ENCODE data around the gene ST7L.
"Not testable (repeated sequence)": the region's sequence is repeated elsewhere in the genome, so short reads cannot be mapped to it uniquely, and the experiment has no call there.

Gene ST7L

DNA sequence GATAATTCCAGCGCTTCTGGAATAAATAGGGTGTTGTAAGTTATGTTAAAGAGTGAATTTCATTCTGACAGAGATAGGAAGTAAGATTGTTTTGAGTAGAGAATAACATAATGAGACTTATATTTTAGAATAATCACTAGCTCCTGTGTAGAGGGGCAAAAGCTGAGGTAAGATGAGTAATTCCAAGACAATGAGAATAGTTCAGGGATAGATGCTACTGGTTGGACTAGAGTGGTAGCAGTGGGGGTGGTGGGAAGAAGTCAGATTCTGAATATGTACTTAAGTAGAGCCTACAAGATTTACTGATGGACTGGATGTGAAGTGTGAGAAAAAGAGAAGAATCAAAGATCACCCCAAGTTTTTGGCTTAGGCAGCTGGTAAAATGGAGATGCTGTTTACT, 32.3 kb upstream of the ST7L start:
- H3K79me2 ChIP-seq (ENCODE audit: control insufficient read depth, low read length), result peaks cover 60% of the 10 kb centered on the region
- H3K9me3 ChIP-seq (ENCODE audit: control insufficient read depth, insufficient read depth, low read length), result no peaks in the 10 kb centered on the region
- no peaks in the 10 kb centered on the region for H3K9me2 ChIP-seq (replicated peaks; ENCODE audit: control insufficient read depth, low read length)
- no peaks in the 10 kb centered on the region; the same call in 1 of the 2 replicates for H4K20me1 ChIP-seq (ENCODE audit: control insufficient read depth, insufficient read depth, low read depth, low read length)
- H3K36me3 ChIP-seq (ENCODE audit: control insufficient read depth, low read length), result peaks cover 89% of the 10 kb centered on the region
- no peak overlapping the region for H3K4me3 ChIP-seq (ENCODE audit: low read length)
- H3K4me1 ChIP-seq (ENCODE audit: control insufficient read depth, low read length), result no peaks in the 10 kb centered on the region
- TF ChIP-seq, protein P1, sequence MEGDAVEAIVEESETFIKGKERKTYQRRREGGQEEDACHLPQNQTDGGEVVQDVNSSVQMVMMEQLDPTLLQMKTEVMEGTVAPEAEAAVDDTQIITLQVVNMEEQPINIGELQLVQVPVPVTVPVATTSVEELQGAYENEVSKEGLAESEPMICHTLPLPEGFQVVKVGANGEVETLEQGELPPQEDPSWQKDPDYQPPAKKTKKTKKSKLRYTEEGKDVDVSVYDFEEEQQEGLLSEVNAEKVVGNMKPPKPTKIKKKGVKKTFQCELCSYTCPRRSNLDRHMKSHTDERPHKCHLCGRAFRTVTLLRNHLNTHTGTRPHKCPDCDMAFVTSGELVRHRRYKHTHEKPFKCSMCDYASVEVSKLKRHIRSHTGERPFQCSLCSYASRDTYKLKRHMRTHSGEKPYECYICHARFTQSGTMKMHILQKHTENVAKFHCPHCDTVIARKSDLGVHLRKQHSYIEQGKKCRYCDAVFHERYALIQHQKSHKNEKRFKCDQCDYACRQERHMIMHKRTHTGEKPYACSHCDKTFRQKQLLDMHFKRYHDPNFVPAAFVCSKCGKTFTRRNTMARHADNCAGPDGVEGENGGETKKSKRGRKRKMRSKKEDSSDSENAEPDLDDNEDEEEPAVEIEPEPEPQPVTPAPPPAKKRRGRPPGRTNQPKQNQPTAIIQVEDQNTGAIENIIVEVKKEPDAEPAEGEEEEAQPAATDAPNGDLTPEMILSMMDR (IDR thresholded peaks at IDR 0.05; ENCODE audit: low read depth, low read length, poor library complexity, severe bottlenecking), result no peak
- TF ChIP-seq EZH2phosphoT487 (IDR thresholded peaks at IDR 0.05; ENCODE audit: borderline replicate concordance, low read length), result no peak
- H3K27me3 ChIP-seq (ENCODE audit: control insufficient read depth, low read length), result no peaks in the 10 kb centered on the region
- peaks cover 16% of the 10 kb centered on the region for H3F3A ChIP-seq (ENCODE audit: control insufficient read depth, insufficient read depth)
- H3K27ac ChIP-seq (ENCODE audit: low read depth, low read length), result no peak overlapping the region
- H3K4me2 ChIP-seq (ENCODE audit: low read length), result no peak overlapping the region

DNA sequence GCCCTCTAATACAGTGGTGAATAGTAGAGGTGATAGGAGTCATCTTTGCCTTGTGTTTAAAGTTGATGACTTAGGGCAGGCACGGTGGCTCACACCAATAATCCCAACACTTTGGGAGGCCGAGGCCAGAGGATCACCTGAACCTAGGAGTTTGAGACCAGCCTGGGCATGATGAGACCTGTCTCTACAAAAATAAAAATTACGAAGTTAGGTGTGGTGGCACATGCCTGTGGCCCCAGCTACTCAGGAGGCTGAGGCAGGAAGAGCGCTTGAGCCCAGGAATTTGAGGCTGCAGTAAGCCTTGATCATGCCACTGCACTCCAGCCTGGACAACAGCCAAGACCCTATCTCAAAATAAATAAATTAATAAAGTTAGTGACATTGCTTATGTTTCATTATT, 27.3 kb upstream of the ST7L start:
- Histone ChIP-seq H3K9me3 (ENCODE audit: control insufficient read depth, insufficient read depth, low read length) (no peaks in the 10 kb centered on the region), H4K20me1 (ENCODE audit: control insufficient read depth, insufficient read depth, low read depth, low read length) (no peaks in the 10 kb centered on the region; the same call in 1 of the 2 replicates), H3F3A (ENCODE audit: control insufficient read depth, insufficient read depth) (peaks cover 7% of the 10 kb centered on the region), H3K4me1 (ENCODE audit: control insufficient read depth, low read length) (0 out of 2 replicates have a peak, but pooled peaks cover 3% of the 10 kb centered on the region), H3K27ac (ENCODE audit: low read depth, low read length) (no peak overlapping the region), H3K4me2 (ENCODE audit: low read length) (no peak overlapping the region), H3K27me3 (ENCODE audit: control insufficient read depth, low read length) (no peaks in the 10 kb centered on the region), H3K4me3 (ENCODE audit: low read length) (no peak overlapping the region), H3K36me3 (ENCODE audit: control insufficient read depth, low read length) (peaks cover 83% of the 10 kb centered on the region), H3K79me2 (ENCODE audit: control insufficient read depth, low read length) (peaks cover 97% of the 10 kb centered on the region), H3K9me2 (replicated peaks; ENCODE audit: control insufficient read depth, low read length) (no peaks in the 10 kb centered on the region)
- no peak for TF ChIP-seq EZH2phosphoT487 (IDR thresholded peaks at IDR 0.05; ENCODE audit: borderline replicate concordance, low read length)
- TF ChIP-seq, protein P1 (IDR thresholded peaks at IDR 0.05; ENCODE audit: low read depth, low read length, poor library complexity, severe bottlenecking), result no peak

DNA sequence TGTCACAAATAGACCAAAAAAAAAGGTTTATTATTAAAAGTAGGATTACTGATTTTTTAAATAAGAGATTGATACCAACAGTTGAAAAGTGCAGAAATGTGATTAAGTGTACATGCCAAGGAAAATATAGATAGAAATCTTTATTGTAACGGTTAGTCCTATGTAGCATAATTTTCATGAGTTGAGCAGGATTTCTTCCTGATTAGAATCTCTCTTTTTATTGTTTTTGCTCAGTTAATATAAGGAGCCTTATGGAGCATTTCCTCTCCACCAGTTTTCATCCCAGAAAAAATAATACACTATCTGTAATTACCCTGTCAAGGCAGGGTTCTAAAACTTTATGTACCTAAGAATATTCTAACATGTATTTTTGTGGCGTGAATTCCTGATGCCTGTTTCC, 24.1 kb upstream of the ST7L start:
- Histone ChIP-seq H3K9me3 (ENCODE audit: control insufficient read depth, insufficient read depth, low read length) (no peaks in the 10 kb centered on the region), H3K27me3 (ENCODE audit: control insufficient read depth, low read length) (no peaks in the 10 kb centered on the region), H3K79me2 (ENCODE audit: control insufficient read depth, low read length) (peaks cover 90% of the 10 kb centered on the region), H3K27ac (ENCODE audit: low read depth, low read length) (no peak overlapping the region), H3K4me2 (ENCODE audit: low read length) (no peak overlapping the region), H3K36me3 (ENCODE audit: control insufficient read depth, low read length) (peaks cover 60% of the 10 kb centered on the region), H3K9me2 (replicated peaks; ENCODE audit: control insufficient read depth, low read length) (no peaks in the 10 kb centered on the region), H4K20me1 (ENCODE audit: control insufficient read depth, insufficient read depth, low read depth, low read length) (peaks cover 7% of the 10 kb centered on the region), H3F3A (ENCODE audit: control insufficient read depth, insufficient read depth) (peaks cover 6% of the 10 kb centered on the region; the same call in 1 of the 2 replicates), H3K4me3 (ENCODE audit: low read length) (no peak overlapping the region), H3K4me1 (ENCODE audit: control insufficient read depth, low read length) (0 out of 2 replicates have a peak, but pooled peaks cover 3% of the 10 kb centered on the region)
- TF ChIP-seq EZH2phosphoT487 (IDR thresholded peaks at IDR 0.05; ENCODE audit: borderline replicate concordance, low read length), result no peak
- TF ChIP-seq, protein P1 (IDR thresholded peaks at IDR 0.05; ENCODE audit: low read depth, low read length, poor library complexity, severe bottlenecking), result no peak

DNA sequence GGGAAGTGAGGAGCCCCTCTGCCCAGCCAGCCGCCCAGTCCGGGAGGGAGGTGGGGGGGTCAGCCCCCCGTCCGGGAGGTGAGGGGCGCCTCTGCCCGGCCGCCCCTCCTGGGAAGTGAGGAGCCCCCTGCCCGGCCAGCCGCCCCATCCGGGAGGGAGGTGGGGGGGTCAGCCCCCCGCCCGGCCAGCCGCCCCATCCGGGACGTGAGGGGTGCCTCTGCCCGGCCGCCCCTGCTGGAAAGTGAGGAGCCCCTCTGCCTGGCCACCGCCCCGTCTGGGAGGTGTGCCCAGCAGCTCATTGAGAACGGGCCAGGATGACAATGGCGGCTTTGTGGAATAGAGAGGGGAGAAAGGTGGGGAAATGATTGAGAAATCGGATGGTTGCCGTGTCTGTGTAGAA, 21.5 kb upstream of the ST7L start:
- peaks cover 90% of the 10 kb centered on the region for H3K79me2 ChIP-seq (ENCODE audit: control insufficient read depth, low read length)
- not testable (repeated sequence) for H3K9me2 ChIP-seq (replicated peaks; ENCODE audit: control insufficient read depth, low read length); H3K4me2 ChIP-seq (ENCODE audit: low read length); H3K27me3 ChIP-seq (ENCODE audit: control insufficient read depth, low read length); H3K27ac ChIP-seq (ENCODE audit: low read depth, low read length); H3K9me3 ChIP-seq (ENCODE audit: control insufficient read depth, insufficient read depth, low read length); H3K4me3 ChIP-seq (ENCODE audit: low read length)
- H3K4me1 ChIP-seq (ENCODE audit: control insufficient read depth, low read length), result peaks cover 18% of the 10 kb centered on the region
- peaks cover 22% of the 10 kb centered on the region for H4K20me1 ChIP-seq (ENCODE audit: control insufficient read depth, insufficient read depth, low read depth, low read length)
- peaks cover 52% of the 10 kb centered on the region for H3K36me3 ChIP-seq (ENCODE audit: control insufficient read depth, low read length)
- peaks cover 14% of the 10 kb centered on the region for H3F3A ChIP-seq (ENCODE audit: control insufficient read depth, insufficient read depth)

Data from DOHH2 (cell line).